ENCODE data around the gene RTRAF.

RTRAF gene

DNA sequence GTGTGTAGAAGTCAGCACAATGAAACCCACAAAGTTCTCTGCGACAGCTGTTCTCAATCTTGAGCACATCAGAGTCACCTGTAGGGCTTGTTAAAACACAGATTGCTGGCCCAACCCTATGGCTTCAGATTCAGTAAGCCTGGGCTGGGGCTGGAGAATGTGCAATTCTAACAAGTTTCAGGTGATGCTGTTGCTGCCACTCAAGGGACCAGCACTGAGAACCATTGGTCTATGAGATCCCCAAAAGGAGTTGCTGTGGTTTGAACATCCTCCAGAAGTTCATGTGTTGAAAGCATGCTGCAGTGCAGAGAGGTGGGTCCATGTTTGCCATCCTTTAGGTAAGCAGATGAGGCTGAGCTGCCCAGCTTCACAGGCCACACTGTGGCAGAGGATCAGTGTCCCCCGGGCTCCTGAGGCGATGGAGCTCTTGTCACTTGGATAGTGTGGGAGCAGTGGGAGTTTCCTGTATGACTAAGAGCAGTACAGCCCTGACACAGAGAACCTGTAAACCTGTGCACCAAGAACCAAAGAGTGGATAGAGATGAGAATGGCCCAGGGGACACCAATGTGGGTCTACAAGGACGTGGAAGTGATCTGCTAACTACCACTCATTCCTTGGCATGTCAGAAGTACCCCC lies 8.0 kb upstream of the RTRAF start:
- H3K4me3 ChIP-seq (ENCODE audit: low read depth, low read length) = no peak overlapping the region
- DNase-seq (ENCODE audit: low read depth) = no peak
- TF ChIP-seq, protein P1, sequence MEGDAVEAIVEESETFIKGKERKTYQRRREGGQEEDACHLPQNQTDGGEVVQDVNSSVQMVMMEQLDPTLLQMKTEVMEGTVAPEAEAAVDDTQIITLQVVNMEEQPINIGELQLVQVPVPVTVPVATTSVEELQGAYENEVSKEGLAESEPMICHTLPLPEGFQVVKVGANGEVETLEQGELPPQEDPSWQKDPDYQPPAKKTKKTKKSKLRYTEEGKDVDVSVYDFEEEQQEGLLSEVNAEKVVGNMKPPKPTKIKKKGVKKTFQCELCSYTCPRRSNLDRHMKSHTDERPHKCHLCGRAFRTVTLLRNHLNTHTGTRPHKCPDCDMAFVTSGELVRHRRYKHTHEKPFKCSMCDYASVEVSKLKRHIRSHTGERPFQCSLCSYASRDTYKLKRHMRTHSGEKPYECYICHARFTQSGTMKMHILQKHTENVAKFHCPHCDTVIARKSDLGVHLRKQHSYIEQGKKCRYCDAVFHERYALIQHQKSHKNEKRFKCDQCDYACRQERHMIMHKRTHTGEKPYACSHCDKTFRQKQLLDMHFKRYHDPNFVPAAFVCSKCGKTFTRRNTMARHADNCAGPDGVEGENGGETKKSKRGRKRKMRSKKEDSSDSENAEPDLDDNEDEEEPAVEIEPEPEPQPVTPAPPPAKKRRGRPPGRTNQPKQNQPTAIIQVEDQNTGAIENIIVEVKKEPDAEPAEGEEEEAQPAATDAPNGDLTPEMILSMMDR (IDR thresholded peaks at IDR 0.05; ENCODE audit: low read depth, low read length) = no peak
- TF ChIP-seq MYC (IDR thresholded peaks at IDR 0.05; ENCODE audit: low read depth, low read length) (no peak), POLR2A (IDR thresholded peaks at IDR 0.05; ENCODE audit: extremely low read depth, insufficient read length) (no peak)
- TF ChIP-seq, protein P2, sequence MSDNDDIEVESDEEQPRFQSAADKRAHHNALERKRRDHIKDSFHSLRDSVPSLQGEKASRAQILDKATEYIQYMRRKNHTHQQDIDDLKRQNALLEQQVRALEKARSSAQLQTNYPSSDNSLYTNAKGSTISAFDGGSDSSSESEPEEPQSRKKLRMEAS (IDR thresholded peaks at IDR 0.05; ENCODE audit: low read depth, low read length) = no peak

DNA sequence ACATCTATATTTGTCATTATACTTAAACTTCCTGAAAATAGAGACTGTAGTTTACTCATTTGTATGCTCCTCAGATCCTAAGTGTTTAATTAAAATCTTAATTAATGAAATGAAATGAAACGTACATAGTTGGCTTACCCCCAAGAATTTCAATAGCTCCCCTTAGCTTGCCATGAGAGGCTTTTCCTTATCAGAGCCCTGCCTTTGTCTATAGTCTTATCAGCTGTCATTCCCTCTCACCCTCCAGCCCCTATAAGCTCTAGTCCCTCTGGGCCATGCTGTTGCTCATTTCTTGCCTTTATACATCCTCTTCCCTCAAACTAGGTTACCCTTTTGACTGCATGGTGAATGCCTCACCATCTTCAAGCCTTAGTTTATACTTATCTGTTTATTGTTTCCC lies 1.1 kb upstream of the RTRAF start:
- TF ChIP-seq, protein P2 (IDR thresholded peaks at IDR 0.05; ENCODE audit: low read depth, low read length) = no peak
- TF ChIP-seq, protein P1 (IDR thresholded peaks at IDR 0.05; ENCODE audit: low read depth, low read length) = no peak
- no peak for TF ChIP-seq MYC (IDR thresholded peaks at IDR 0.05; ENCODE audit: low read depth, low read length)
- no peak for TF ChIP-seq POLR2A (IDR thresholded peaks at IDR 0.05; ENCODE audit: extremely low read depth, insufficient read length)
- H3K4me3 ChIP-seq (ENCODE audit: low read depth, low read length) = no peak overlapping the region
- no peak for DNase-seq (ENCODE audit: low read depth)

DNA sequence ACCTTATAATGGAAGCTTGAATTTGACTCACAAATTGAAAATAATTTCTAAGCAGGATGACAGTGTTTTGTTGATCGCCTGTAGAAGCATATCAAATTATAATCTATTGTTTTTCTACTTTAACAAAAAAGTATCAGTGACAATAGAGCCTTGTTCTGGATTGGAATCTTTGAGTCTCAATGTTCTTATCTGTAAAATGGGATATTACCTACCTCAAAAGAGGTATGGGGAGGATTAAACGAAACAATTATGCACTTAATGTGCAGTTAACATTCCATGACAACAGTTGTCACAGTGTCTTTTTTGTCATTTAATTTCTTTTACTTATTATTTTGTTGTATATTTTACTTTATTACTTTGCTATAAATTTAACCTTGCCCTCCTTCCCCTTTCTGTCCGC lies 1.1 kb downstream of the RTRAF start:
- TF ChIP-seq, protein P2 (IDR thresholded peaks at IDR 0.05; ENCODE audit: low read depth, low read length) = no peak
- TF ChIP-seq, protein P1 (IDR thresholded peaks at IDR 0.05; ENCODE audit: low read depth, low read length) = no peak
- TF ChIP-seq MYC (IDR thresholded peaks at IDR 0.05; ENCODE audit: low read depth, low read length) (no peak), POLR2A (IDR thresholded peaks at IDR 0.05; ENCODE audit: extremely low read depth, insufficient read length) (no peak)
- DNase-seq (ENCODE audit: low read depth) = no peak
- H3K4me3 ChIP-seq (ENCODE audit: low read depth, low read length) = peak overlapping the region; percentile 99

DNA sequence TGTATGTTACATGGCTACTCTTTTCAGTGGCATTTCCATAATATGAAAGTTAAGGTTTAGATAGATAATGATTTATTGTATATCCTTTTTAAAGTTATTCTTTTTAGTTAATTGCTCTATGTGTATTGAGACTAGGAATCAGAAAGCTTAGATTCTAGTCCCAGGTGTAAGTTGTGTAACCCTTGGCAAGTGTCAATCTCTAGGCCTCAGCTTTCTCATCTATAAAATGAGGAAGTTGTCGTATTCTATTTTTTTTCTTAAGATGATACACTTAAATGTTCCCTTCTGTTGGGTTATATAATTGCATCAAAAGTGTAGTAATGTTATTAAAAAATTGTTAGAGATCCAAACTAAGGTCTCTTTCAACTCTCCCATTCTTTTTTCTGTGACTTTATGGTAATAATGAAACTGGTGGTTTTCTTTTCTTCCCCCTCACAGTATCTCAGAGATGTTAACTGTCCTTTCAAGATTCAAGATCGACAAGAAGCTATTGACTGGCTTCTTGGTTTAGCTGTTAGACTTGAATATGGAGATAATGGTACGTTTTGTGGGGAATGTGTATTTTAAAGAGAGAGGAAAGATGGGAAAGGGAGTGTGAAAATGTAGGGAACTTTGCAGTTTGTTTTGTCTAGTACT lies 4.1 kb downstream of the RTRAF start:
- peak; percentile 29 for DNase-seq (ENCODE audit: low read depth)
- H3K4me3 ChIP-seq (ENCODE audit: low read depth, low read length) = peak overlapping the region; percentile 13
- TF ChIP-seq POLR2A (IDR thresholded peaks at IDR 0.05; ENCODE audit: extremely low read depth, insufficient read length) = no peak
- TF ChIP-seq, protein P1 (IDR thresholded peaks at IDR 0.05; ENCODE audit: low read depth, low read length) = no peak
- TF ChIP-seq MYC (IDR thresholded peaks at IDR 0.05; ENCODE audit: low read depth, low read length) = no peak
- TF ChIP-seq, protein P2 (IDR thresholded peaks at IDR 0.05; ENCODE audit: low read depth, low read length) = no peak

DNA sequence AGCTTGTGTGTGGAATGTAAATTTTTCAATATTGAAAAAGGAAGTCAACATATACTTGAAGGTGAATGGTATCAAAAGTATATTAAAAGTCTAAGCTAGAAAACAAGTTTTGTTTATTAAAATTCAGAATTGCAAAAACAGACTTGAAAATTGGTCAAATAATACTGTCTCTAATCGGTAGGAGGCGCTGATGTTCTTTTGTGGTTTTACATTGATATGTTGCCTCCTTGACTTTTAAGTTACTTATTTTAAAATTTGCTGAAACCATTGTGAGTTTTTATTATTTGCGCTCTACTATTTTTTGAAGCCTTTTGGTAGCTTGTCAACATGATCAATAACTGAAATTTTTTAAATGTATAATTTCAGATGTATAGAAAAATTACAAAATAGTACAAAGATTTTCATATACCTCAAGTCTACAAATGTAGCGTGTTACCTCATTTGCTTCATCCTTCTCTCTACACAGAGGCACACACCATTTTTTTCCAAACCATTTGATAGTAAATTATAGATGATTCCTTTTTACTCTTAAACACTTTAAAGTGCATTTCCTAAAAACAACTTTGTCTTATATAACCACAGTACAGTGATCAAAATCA lies 6.9 kb downstream of the RTRAF start:
- DNase-seq (ENCODE audit: low read depth) = peak; percentile 16
- no peak for TF ChIP-seq POLR2A (IDR thresholded peaks at IDR 0.05; ENCODE audit: extremely low read depth, insufficient read length)
- TF ChIP-seq, protein P1 (IDR thresholded peaks at IDR 0.05; ENCODE audit: low read depth, low read length) = peak; percentile 10
- H3K4me3 ChIP-seq (ENCODE audit: low read depth, low read length) = no peak overlapping the region
